Activated naive CD4-positive, alpha-beta T cell treated with anti-CD3 and anti-CD28 coated beads, Interleukin-2, amount 10 ng/mL, durations not matched to agents 7 days and 5 days (primary cell): Measurements from ENCODE around the gene OLFM3.

Experiments used
- CTCF ChIA-PET: fragments of 350-600 bp; sonication (Branson Sonifier 250); formaldehyde crosslinking; loops from one replicate; lab custom pipeline; 2021; ENCODE audit warnings: antibody characterized with exemption; lab: Charles Lee
- DNase-seq: peaks from one replicate; pipeline ENCODE4 v3.0.0-alpha.2; 2020
- H3K27ac Mint-ChIP-seq: one replicate; pipeline ENCODE4 v1.8.0; 2021; ENCODE audit warnings: mild to moderate bottlenecking, moderate library complexity, mixed read lengths
- H3K27me3 Mint-ChIP-seq: one replicate; pipeline ENCODE4 v1.8.0; 2021; ENCODE audit warnings: mild to moderate bottlenecking, mixed read lengths
- H3K36me3 Mint-ChIP-seq: one replicate; pipeline ENCODE4 v1.8.0; 2021; ENCODE audit warnings: mixed read lengths
- H3K4me1 Mint-ChIP-seq: one replicate; pipeline ENCODE4 v1.8.0; 2021; ENCODE audit warnings: mixed read lengths
- H3K4me3 Mint-ChIP-seq: one replicate; pipeline ENCODE4 v1.8.0; 2021; ENCODE audit warnings: mild to moderate bottlenecking, moderate library complexity, mixed read lengths
- H3K9me3 Mint-ChIP-seq: one replicate; pipeline ENCODE4 v1.8.0; 2021; ENCODE audit warnings: mixed read lengths

The OLFM3 gene

DNA sequence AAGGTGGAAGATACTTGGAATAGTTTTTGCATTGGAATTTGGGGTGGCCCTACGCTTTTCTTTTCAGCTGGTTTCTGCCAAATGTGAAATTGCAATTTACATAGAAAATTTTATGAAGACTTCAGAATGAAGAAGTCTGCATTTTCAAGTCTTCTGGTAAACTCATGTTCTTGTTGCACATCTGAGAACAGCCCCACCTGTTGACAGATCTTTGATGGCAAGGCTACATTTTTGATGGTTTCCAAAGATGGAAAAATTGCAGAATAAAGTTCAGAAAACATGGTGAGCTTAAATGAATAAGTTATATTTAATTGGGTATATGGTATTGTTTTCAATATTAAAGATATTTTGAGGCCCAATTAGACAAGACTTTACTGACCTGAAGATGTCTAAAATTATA, 25.4 kb downstream of the OLFM3 start:
- Mint-ChIP-seq H3K27ac (no peak overlapping the region), H3K9me3 (no peaks in the 10 kb centered on the region), H3K27me3 (no peaks in the 10 kb centered on the region), H3K4me1 (no peaks in the 10 kb centered on the region), H3K36me3 (no peaks in the 10 kb centered on the region), H3K4me3 (no peak overlapping the region)
- no peak for DNase-seq
- CTCF ChIA-PET: no interaction called here

- no peak overlapping the region for H3K4me3 Mint-ChIP-seq
- no peaks in the 10 kb centered on the region for H3K9me3 Mint-ChIP-seq
- H3K27ac Mint-ChIP-seq: no peak overlapping the region
- no peaks in the 10 kb centered on the region for H3K27me3 Mint-ChIP-seq
- no peaks in the 10 kb centered on the region for H3K4me1 Mint-ChIP-seq
- no peaks in the 10 kb centered on the region for H3K36me3 Mint-ChIP-seq
- DNase-seq: no peak
- CTCF ChIA-PET: no interaction called here
Observed at GRCh38 chr1:101967871-101968270, 28.9 kb downstream of the OLFM3 start.

- DNase-seq: no peak
- H3K36me3 Mint-ChIP-seq: no peaks in the 10 kb centered on the region
- no peaks in the 10 kb centered on the region for H3K27me3 Mint-ChIP-seq
- no peaks in the 10 kb centered on the region for H3K9me3 Mint-ChIP-seq
- H3K4me3 Mint-ChIP-seq: no peak overlapping the region
- CTCF ChIA-PET: no interaction called here
- H3K4me1 Mint-ChIP-seq: no peaks in the 10 kb centered on the region
- no peak overlapping the region for H3K27ac Mint-ChIP-seq
Observed at GRCh38 chr1:101965341-101965740, 31.4 kb downstream of the OLFM3 start.

DNA sequence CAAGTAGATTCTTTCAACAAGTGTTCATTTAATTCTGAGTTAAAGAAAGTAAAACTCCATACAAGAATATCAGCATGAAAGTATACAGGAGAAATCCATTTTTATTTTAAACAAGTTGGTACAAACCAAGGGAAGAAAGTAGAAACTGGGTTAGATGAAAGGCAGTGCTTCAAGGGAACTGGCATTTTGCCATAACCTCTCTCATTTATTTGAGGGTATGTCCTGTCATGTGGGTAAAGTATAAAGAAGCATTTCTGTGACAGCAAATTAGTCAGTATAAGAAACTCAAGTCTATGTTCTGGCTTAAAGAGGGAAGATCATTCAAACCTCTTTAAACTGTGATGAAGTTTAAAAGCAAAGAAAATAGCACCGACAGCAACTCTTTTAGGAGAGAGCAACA, 32.0 kb downstream of the OLFM3 start:
- H3K27ac Mint-ChIP-seq: no peak overlapping the region

DNA sequence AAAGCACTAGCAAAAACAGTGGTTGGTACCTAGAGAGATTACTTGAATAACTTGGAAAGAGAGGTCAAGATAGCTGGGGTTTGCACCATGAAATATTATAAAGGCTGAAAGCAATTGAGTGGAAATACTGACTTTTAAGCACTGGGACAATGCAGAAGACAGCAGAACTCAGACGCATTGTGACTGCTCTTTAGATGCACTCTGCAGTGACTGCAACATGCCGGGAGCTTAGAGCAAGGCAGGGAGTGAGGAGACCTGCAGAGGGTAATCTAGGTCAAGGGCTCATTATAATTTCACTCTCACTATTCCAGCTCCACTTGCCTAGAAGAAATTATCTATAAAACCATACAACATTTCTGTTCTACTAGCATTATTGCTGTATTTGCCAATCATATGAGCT, 36.6 kb downstream of the OLFM3 start:
- no peaks in the 10 kb centered on the region for H3K36me3 Mint-ChIP-seq
- CTCF ChIA-PET: no interaction called here
- H3K4me1 Mint-ChIP-seq: no peaks in the 10 kb centered on the region
- no peak overlapping the region for H3K4me3 Mint-ChIP-seq
- no peak for DNase-seq
- H3K27me3 Mint-ChIP-seq: no peaks in the 10 kb centered on the region
- no peaks in the 10 kb centered on the region for H3K9me3 Mint-ChIP-seq
- H3K27ac Mint-ChIP-seq: no peak overlapping the region

More for the DNA sequence above, 32.0 kb downstream of the OLFM3 start:
- Mint-ChIP-seq H3K4me1 (no peaks in the 10 kb centered on the region), H3K4me3 (no peak overlapping the region), H3K9me3 (no peaks in the 10 kb centered on the region), H3K27me3 (no peaks in the 10 kb centered on the region), H3K36me3 (no peaks in the 10 kb centered on the region)
- no peak for DNase-seq
- CTCF ChIA-PET: no interaction called here

DNA sequence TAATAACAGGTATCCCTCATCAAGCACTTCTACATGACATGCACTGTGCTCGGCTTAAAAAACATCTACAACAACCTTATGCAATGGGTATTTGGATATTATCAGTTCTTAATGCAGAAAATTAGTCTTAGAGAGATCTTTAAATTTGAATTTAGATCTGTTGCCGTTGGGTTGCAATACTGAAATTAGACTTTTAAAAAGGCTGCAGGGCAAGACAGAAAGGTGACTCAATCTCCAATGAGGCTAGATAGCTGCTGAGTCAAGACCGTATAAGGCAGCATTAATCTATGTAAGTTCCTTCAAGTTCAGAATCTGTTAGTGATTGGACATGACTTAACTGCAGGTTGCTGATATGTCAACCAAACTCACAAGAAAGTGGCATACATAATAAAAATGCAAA, 37.3 kb downstream of the OLFM3 start:
- H3K4me3 Mint-ChIP-seq: no peak overlapping the region
- CTCF ChIA-PET: no interaction called here
- H3K4me1 Mint-ChIP-seq: no peaks in the 10 kb centered on the region
- H3K27me3 Mint-ChIP-seq: no peaks in the 10 kb centered on the region
- H3K36me3 Mint-ChIP-seq: no peaks in the 10 kb centered on the region
- H3K9me3 Mint-ChIP-seq: no peaks in the 10 kb centered on the region
- H3K27ac Mint-ChIP-seq: no peak overlapping the region
- DNase-seq: no peak

DNA sequence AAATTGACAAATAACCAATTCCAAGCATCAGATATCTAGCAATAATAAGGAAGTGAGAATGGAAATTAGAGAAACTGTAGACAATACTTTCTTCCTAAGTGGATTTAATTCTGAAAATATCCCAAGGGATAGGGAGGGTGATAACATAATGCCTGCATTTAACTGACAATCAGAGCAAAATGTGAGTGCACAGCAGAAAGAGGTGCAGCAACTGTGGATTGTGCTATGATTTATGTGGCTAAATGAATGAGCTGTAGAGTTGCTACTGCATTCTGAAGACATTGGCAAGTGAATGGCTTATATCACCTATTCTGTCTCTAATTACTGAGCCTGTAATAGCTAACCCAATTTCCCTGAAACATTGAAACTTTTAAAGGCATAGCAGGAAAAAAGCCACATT, 39.0 kb downstream of the OLFM3 start:
- Mint-ChIP-seq H3K27me3 (no peaks in the 10 kb centered on the region), H3K36me3 (no peaks in the 10 kb centered on the region), H3K9me3 (no peaks in the 10 kb centered on the region), H3K27ac (no peak overlapping the region), H3K4me3 (no peak overlapping the region), H3K4me1 (no peaks in the 10 kb centered on the region)
- DNase-seq: no peak
- CTCF ChIA-PET: interaction anchor here (1.1 kb wide), 1 partner anchor 26 kb away, joined by 3 read pairs; no protein-coding TSS in a partner anchor

GRCh38 chr1:101953623-101954022, 43.1 kb downstream of the OLFM3 start:
- H3K27ac Mint-ChIP-seq: no peak overlapping the region
- no peaks in the 10 kb centered on the region for H3K27me3 Mint-ChIP-seq
- no peak overlapping the region for H3K4me3 Mint-ChIP-seq
- no peaks in the 10 kb centered on the region for H3K36me3 Mint-ChIP-seq
- no peaks in the 10 kb centered on the region for H3K4me1 Mint-ChIP-seq
- CTCF ChIA-PET: no interaction called here
- DNase-seq: no peak
- H3K9me3 Mint-ChIP-seq: no peaks in the 10 kb centered on the region

GRCh38 chr1:101945884-101946283, 50.8 kb downstream of the OLFM3 start:
- CTCF ChIA-PET: no interaction called here
- H3K4me3 Mint-ChIP-seq: no peak overlapping the region
- no peaks in the 10 kb centered on the region for H3K4me1 Mint-ChIP-seq
- H3K27me3 Mint-ChIP-seq: no peaks in the 10 kb centered on the region
- H3K9me3 Mint-ChIP-seq: no peaks in the 10 kb centered on the region
- no peak overlapping the region for H3K27ac Mint-ChIP-seq
- no peaks in the 10 kb centered on the region for H3K36me3 Mint-ChIP-seq
- no peak for DNase-seq

- H3K27ac Mint-ChIP-seq: no peak overlapping the region
- H3K36me3 Mint-ChIP-seq: no peaks in the 10 kb centered on the region
- no peaks in the 10 kb centered on the region for H3K27me3 Mint-ChIP-seq
- CTCF ChIA-PET: no interaction called here
- DNase-seq: no peak
- H3K4me1 Mint-ChIP-seq: no peaks in the 10 kb centered on the region
- no peak overlapping the region for H3K4me3 Mint-ChIP-seq
- H3K9me3 Mint-ChIP-seq: no peaks in the 10 kb centered on the region
Observed at GRCh38 chr1:101943237-101943636, 53.5 kb downstream of the OLFM3 start.

GRCh38 chr1:101942516-101943193, 54.1 kb downstream of the OLFM3 start:
- no peak overlapping the region for H3K27ac Mint-ChIP-seq
- no peaks in the 10 kb centered on the region for H3K4me1 Mint-ChIP-seq
- no peak for DNase-seq
- CTCF ChIA-PET: no interaction called here
- no peaks in the 10 kb centered on the region for H3K9me3 Mint-ChIP-seq
- H3K36me3 Mint-ChIP-seq: no peaks in the 10 kb centered on the region
- no peak overlapping the region for H3K4me3 Mint-ChIP-seq
- H3K27me3 Mint-ChIP-seq: no peaks in the 10 kb centered on the region

- H3K4me3 Mint-ChIP-seq: no peak overlapping the region
- no peaks in the 10 kb centered on the region for H3K9me3 Mint-ChIP-seq
- CTCF ChIA-PET: no interaction called here
- no peak for DNase-seq
- H3K4me1 Mint-ChIP-seq: no peaks in the 10 kb centered on the region
- no peak overlapping the region for H3K27ac Mint-ChIP-seq
- no peaks in the 10 kb centered on the region for H3K27me3 Mint-ChIP-seq
- H3K36me3 Mint-ChIP-seq: no peaks in the 10 kb centered on the region
Observed at GRCh38 chr1:101938681-101939080, 58.0 kb downstream of the OLFM3 start.

- Mint-ChIP-seq H3K4me3 (no peak overlapping the region), H3K36me3 (no peaks in the 10 kb centered on the region), H3K4me1 (no peaks in the 10 kb centered on the region), H3K27ac (no peak overlapping the region), H3K27me3 (no peaks in the 10 kb centered on the region), H3K9me3 (no peaks in the 10 kb centered on the region)
- DNase-seq: no peak
- CTCF ChIA-PET: no interaction called here
Observed at GRCh38 chr1:101929343-101929742, 67.4 kb downstream of the OLFM3 start.

DNA sequence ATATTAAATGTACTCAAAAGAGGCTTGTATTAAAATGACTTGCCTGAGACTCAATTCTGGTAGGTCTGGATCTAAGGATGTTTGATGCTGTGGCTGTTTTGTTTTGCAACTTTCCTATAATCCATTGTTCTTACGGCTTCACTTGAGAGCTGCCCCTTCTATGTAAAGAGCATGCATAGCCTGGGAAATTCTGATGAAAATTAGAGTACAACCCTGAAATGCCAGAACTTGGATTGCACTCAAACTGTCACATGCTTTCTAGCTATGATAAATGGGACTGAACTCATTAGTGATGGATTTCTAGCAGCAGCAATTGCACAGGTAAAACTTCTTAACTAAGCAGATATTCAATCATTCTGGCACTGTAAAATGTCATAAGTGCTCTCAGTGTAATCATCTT, 67.9 kb downstream of the OLFM3 start:
- Mint-ChIP-seq H3K27me3 (no peaks in the 10 kb centered on the region), H3K27ac (no peak overlapping the region), H3K36me3 (no peaks in the 10 kb centered on the region), H3K9me3 (no peaks in the 10 kb centered on the region), H3K4me3 (no peak overlapping the region), H3K4me1 (no peaks in the 10 kb centered on the region)
- DNase-seq: no peak
- CTCF ChIA-PET: no interaction called here

DNA sequence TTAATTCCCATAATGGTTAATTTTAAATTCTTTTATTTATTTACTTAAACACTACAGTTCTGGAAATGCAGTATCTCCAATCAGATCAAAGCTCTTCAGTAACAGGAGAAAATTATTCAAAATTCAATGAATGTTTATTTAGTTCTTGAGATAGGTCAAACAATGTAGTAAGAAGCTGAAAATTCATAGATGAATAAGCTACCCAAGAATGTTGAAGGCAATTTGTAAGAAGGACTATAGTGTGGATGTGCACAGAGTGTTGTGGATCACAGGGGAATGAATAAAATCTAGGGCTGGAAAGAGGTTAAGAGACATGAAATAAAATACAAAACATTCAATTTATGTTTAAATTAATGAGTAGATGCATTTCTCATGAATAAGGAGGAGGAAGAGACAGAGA, 72.0 kb downstream of the OLFM3 start:
- Mint-ChIP-seq H3K4me3 (no peak overlapping the region), H3K9me3 (no peaks in the 10 kb centered on the region), H3K27me3 (no peaks in the 10 kb centered on the region), H3K36me3 (no peaks in the 10 kb centered on the region), H3K4me1 (no peaks in the 10 kb centered on the region), H3K27ac (no peak overlapping the region)
- CTCF ChIA-PET: no interaction called here
- DNase-seq: no peak

GRCh38 chr1:101920577-101920976, 76.1 kb downstream of the OLFM3 start:
- no peaks in the 10 kb centered on the region for H3K4me1 Mint-ChIP-seq
- CTCF ChIA-PET: no interaction called here
- no peaks in the 10 kb centered on the region for H3K36me3 Mint-ChIP-seq
- H3K4me3 Mint-ChIP-seq: no peak overlapping the region
- H3K27ac Mint-ChIP-seq: no peak overlapping the region
- DNase-seq: no peak
- no peaks in the 10 kb centered on the region for H3K9me3 Mint-ChIP-seq
- H3K27me3 Mint-ChIP-seq: no peaks in the 10 kb centered on the region
